Measurements from ENCODE around the gene ESM1.

ESM1 gene

DNA sequence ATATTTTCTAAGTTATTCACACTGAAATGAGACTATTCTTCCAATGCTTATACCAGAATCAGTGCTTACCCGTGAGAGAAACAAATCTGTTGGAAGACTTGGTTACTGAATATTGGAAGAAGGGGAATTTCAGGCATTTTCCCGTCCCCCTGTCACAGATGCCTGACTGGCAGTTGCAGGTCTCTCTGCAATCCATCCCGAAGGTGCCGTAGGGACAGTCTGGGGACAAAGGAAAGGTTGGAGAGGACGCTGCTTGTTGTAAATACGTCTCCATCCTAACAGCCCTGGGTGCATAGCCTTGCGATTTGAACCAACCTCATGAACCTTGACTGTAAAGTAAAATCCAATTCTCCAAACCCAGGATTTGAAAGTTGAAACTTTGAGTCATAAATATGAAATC is 3.5 kb downstream of the ESM1 start:
- Histone ChIP-seq H3K9ac (ENCODE audit: low read depth, low read length, poor library complexity) (no peak overlapping the region), H3K36me3 (replicated peaks in 1 of 2; ENCODE audit: control insufficient read depth in 2 of 2, insufficient read depth in 2 of 2, low read length in 2 of 2) (no peaks in the 10 kb centered on the region), H4K8ac (ENCODE audit: low read depth, low read length) (no peak overlapping the region), H3K79me1 (ENCODE audit: low read depth, low read length) (no peaks in the 10 kb centered on the region), H3K14ac (ENCODE audit: low read length) (no peak overlapping the region), H3K4me2 (ENCODE audit: insufficient read depth, low read length, poor library complexity, severe bottlenecking) (no peak overlapping the region), H3K4ac (ENCODE audit: low read length) (no peak overlapping the region), H3K27me3 (ENCODE audit: control insufficient read depth in 3 of 3, insufficient read depth in 3 of 3, low read depth in 1 of 3, low read length in 3 of 3) (no peaks in the 10 kb centered on the region), H2BK15ac (ENCODE audit: low read length) (no peak overlapping the region), H2BK120ac (ENCODE audit: low read depth, low read length) (no peak overlapping the region), H2AFZ (ENCODE audit: low read length) (no peak overlapping the region), H3K27ac (replicated peaks; ENCODE audit: low read length) (no peak overlapping the region), H3K18ac (ENCODE audit: low read length) (no peak overlapping the region), H2BK12ac (ENCODE audit: low read length) (no peak overlapping the region), H3K4me3 (ENCODE audit: low read length in 2 of 2) (no peak overlapping the region), H3K23ac (ENCODE audit: low read depth, low read length, poor library complexity) (no peak overlapping the region), H2AK5ac (ENCODE audit: low read depth, low read length) (no peak overlapping the region), H3K4me1 (ENCODE audit: control insufficient read depth in 2 of 2, insufficient read depth in 1 of 2, low read depth in 1 of 2, low read length in 2 of 2) (no peaks in the 10 kb centered on the region), H3K9me3 (replicated peaks in 1 of 2; ENCODE audit: control insufficient read depth in 2 of 2, insufficient read depth in 1 of 2, low read depth in 1 of 2, low read length in 2 of 2) (no peaks in the 10 kb centered on the region), H4K91ac (ENCODE audit: low read depth, low read length, poor library complexity) (no peak overlapping the region), H2BK5ac (ENCODE audit: low read length) (no peak overlapping the region)
- no CpG with 5 or more reads among the region's 7 CpGs for WGBS, 2 donors (ENCODE audit: extremely low coverage in 2 of 2, insufficient read length in 2 of 2, insufficient replicate concordance in 1 of 2)
- DNase-seq (ENCODE audit: low spot score), result no peak

DNA sequence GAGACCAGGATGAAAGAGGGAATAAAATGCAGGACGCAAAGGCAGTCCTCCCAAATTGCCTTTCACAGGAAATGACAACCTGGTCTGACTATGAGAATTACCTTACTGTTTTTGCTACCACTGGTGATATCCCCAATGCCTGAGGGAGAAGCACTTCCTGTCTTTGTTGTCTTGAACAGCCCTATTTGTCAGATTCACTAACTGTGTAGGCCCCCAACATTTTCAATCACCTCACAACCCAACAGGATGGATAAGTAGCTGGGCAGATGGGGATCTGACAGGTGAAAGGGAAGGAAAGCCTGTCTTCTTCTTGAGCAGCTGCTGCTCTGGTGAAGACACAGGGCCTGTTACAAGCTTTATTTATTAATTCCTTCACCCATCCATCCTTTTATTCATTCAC is 9.7 kb downstream of the ESM1 start:
- H3K23ac ChIP-seq (ENCODE audit: low read depth, low read length, poor library complexity), result no peak overlapping the region

DNA sequence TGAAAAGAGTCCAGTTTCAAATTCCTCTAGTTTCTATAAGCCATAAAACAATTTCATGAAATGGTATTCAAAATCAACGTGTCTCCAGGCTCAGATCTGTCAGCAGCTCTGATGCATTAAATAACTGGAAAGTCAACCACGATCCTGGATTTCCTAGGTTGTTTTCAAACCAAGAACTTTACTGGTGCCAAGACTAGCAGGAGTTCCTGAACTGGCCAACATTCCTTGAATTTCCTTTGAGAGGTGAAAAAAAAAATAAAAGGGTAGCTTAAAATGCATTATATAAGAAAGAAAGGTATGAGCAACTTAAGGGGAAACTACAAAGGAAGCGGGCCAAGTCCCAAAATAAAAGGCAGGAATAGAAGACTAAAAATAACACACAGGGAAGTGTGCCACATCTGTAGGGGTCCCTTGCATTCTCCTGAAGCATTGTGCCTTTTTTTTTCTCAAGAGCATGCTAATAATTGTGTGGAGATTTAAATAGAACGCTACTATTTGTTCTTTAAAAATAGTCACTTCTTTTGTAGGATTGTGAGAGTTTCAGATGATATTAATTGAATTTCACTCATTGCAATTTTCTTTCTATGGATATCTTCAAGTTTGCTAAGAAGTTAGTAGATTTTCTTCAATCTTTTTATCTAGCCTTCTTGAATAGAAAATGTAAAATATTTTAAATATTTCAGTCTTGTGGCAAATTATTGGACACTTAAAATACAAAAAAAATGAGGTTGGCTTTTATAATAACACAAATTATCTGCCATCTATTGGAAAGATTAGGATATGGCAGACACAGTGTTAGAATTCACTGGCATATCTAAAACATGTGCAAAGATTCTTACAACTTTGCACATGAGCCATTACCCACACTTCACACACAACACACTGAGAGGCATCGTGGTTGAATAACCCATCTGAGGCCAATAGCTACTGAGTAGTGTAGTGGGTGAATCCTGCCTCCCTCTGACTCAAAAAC is 15.3 kb downstream of the ESM1 start:
- Histone ChIP-seq H2BK120ac (ENCODE audit: low read depth, low read length) (no peak overlapping the region), H3K4me2 (ENCODE audit: insufficient read depth, low read length, poor library complexity, severe bottlenecking) (no peak overlapping the region), H4K8ac (ENCODE audit: low read depth, low read length) (no peak overlapping the region), H2BK5ac (ENCODE audit: low read length) (no peak overlapping the region), H3K14ac (ENCODE audit: low read length) (no peak overlapping the region), H3K4ac (ENCODE audit: low read length) (no peak overlapping the region), H3K18ac (ENCODE audit: low read length) (no peak overlapping the region), H2AK5ac (ENCODE audit: low read depth, low read length) (no peak overlapping the region), H3K27ac (replicated peaks; ENCODE audit: low read length) (no peak overlapping the region), H3K9ac (ENCODE audit: low read depth, low read length, poor library complexity) (no peak overlapping the region), H2BK12ac (ENCODE audit: low read length) (no peak overlapping the region), H2AFZ (ENCODE audit: low read length) (no peak overlapping the region), H3K23ac (ENCODE audit: low read depth, low read length, poor library complexity) (no peak overlapping the region), H3K4me1 (ENCODE audit: control insufficient read depth in 2 of 2, insufficient read depth in 1 of 2, low read depth in 1 of 2, low read length in 2 of 2) (no peaks in the 10 kb centered on the region), H4K91ac (ENCODE audit: low read depth, low read length, poor library complexity) (no peak overlapping the region), H3K36me3 (replicated peaks in 1 of 2; ENCODE audit: control insufficient read depth in 2 of 2, insufficient read depth in 2 of 2, low read length in 2 of 2) (no peaks in the 10 kb centered on the region), H3K79me1 (ENCODE audit: low read depth, low read length) (no peaks in the 10 kb centered on the region), H3K27me3 (ENCODE audit: control insufficient read depth in 3 of 3, insufficient read depth in 3 of 3, low read depth in 1 of 3, low read length in 3 of 3) (no peaks in the 10 kb centered on the region), H3K9me3 (replicated peaks in 1 of 2; ENCODE audit: control insufficient read depth in 2 of 2, insufficient read depth in 1 of 2, low read depth in 1 of 2, low read length in 2 of 2) (no peaks in the 10 kb centered on the region), H3K4me3 (ENCODE audit: low read length in 2 of 2) (no peak overlapping the region), H2BK15ac (ENCODE audit: low read length) (no peak overlapping the region)
- no CpG with 5 or more reads among the region's 5 CpGs for WGBS, 2 donors (ENCODE audit: extremely low coverage in 2 of 2, insufficient read length in 2 of 2, insufficient replicate concordance in 1 of 2)
- no peak for DNase-seq (ENCODE audit: low spot score)

More for the DNA sequence above, 9.7 kb downstream of the ESM1 start:
- H3K4me2 ChIP-seq (ENCODE audit: insufficient read depth, low read length, poor library complexity, severe bottlenecking), result no peak overlapping the region
- H3K79me1 ChIP-seq (ENCODE audit: low read depth, low read length), result no peaks in the 10 kb centered on the region
- H2BK15ac ChIP-seq (ENCODE audit: low read length), result no peak overlapping the region
- H3K14ac ChIP-seq (ENCODE audit: low read length), result no peak overlapping the region
- H4K91ac ChIP-seq (ENCODE audit: low read depth, low read length, poor library complexity), result no peak overlapping the region
- H3K27ac ChIP-seq (replicated peaks; ENCODE audit: low read length), result no peak overlapping the region
- no peaks in the 10 kb centered on the region for H3K36me3 ChIP-seq (replicated peaks in 1 of 2; ENCODE audit: control insufficient read depth in 2 of 2, insufficient read depth in 2 of 2, low read length in 2 of 2)
- H3K27me3 ChIP-seq (ENCODE audit: control insufficient read depth in 3 of 3, insufficient read depth in 3 of 3, low read depth in 1 of 3, low read length in 3 of 3), result no peaks in the 10 kb centered on the region
- no peak overlapping the region for H3K4me3 ChIP-seq (ENCODE audit: low read length in 2 of 2)
- H3K18ac ChIP-seq (ENCODE audit: low read length), result no peak overlapping the region
- WGBS, 2 donors (ENCODE audit: extremely low coverage in 2 of 2, insufficient read length in 2 of 2, insufficient replicate concordance in 1 of 2), result no CpG with 5 or more reads among the region's 1 CpG
- no peak overlapping the region for H2AFZ ChIP-seq (ENCODE audit: low read length)
- H3K4ac ChIP-seq (ENCODE audit: low read length), result no peak overlapping the region
- H2BK5ac ChIP-seq (ENCODE audit: low read length), result no peak overlapping the region
- DNase-seq (ENCODE audit: low spot score), result no peak
- H4K8ac ChIP-seq (ENCODE audit: low read depth, low read length), result no peak overlapping the region
- H2AK5ac ChIP-seq (ENCODE audit: low read depth, low read length), result no peak overlapping the region
- H3K9ac ChIP-seq (ENCODE audit: low read depth, low read length, poor library complexity), result no peak overlapping the region
- H2BK120ac ChIP-seq (ENCODE audit: low read depth, low read length), result no peak overlapping the region
- H3K4me1 ChIP-seq (ENCODE audit: control insufficient read depth in 2 of 2, insufficient read depth in 1 of 2, low read depth in 1 of 2, low read length in 2 of 2), result no peaks in the 10 kb centered on the region
- no peak overlapping the region for H2BK12ac ChIP-seq (ENCODE audit: low read length)
- H3K9me3 ChIP-seq (replicated peaks in 1 of 2; ENCODE audit: control insufficient read depth in 2 of 2, insufficient read depth in 1 of 2, low read depth in 1 of 2, low read length in 2 of 2), result no peaks in the 10 kb centered on the region

DNA sequence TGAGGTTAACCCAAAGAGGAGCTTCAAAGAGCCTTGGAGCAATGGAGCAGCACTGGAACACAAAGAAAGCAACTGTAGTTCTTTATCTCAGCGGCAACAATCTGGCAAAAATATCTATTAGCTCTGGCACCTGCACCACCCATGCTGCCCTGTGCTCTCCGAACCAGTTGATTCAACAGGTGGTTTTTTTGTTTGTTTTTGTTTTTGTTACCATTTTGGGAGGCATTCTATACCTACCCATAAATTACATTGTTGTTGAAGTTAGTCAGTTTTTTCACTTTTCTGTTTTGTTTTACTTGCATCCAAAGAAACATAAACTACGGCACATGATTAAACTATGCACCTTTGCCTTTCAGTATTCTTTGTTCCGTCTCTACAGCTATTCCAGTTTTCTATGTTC is 16.2 kb downstream of the ESM1 start:
- H3K18ac ChIP-seq (ENCODE audit: low read length), result no peak overlapping the region
- no peak for DNase-seq (ENCODE audit: low spot score)
- no peaks in the 10 kb centered on the region for H3K27me3 ChIP-seq (ENCODE audit: control insufficient read depth in 3 of 3, insufficient read depth in 3 of 3, low read depth in 1 of 3, low read length in 3 of 3)
- H2BK12ac ChIP-seq (ENCODE audit: low read length), result no peak overlapping the region
- no CpG with 5 or more reads among the region's 4 CpGs for WGBS, 2 donors (ENCODE audit: extremely low coverage in 2 of 2, insufficient read length in 2 of 2, insufficient replicate concordance in 1 of 2)
- H3K4me1 ChIP-seq (ENCODE audit: control insufficient read depth in 2 of 2, insufficient read depth in 1 of 2, low read depth in 1 of 2, low read length in 2 of 2), result no peaks in the 10 kb centered on the region
- H3K4me2 ChIP-seq (ENCODE audit: insufficient read depth, low read length, poor library complexity, severe bottlenecking), result no peak overlapping the region
- no peak overlapping the region for H3K9ac ChIP-seq (ENCODE audit: low read depth, low read length, poor library complexity)
- no peak overlapping the region for H3K4ac ChIP-seq (ENCODE audit: low read length)
- H3K4me3 ChIP-seq (ENCODE audit: low read length in 2 of 2), result no peak overlapping the region
- H4K91ac ChIP-seq (ENCODE audit: low read depth, low read length, poor library complexity), result no peak overlapping the region
- H4K8ac ChIP-seq (ENCODE audit: low read depth, low read length), result no peak overlapping the region
- H3K9me3 ChIP-seq (replicated peaks in 1 of 2; ENCODE audit: control insufficient read depth in 2 of 2, insufficient read depth in 1 of 2, low read depth in 1 of 2, low read length in 2 of 2), result no peaks in the 10 kb centered on the region
- H3K14ac ChIP-seq (ENCODE audit: low read length), result no peak overlapping the region
- H3K36me3 ChIP-seq (replicated peaks in 1 of 2; ENCODE audit: control insufficient read depth in 2 of 2, insufficient read depth in 2 of 2, low read length in 2 of 2), result no peaks in the 10 kb centered on the region
- H2BK120ac ChIP-seq (ENCODE audit: low read depth, low read length), result no peak overlapping the region
- H2AK5ac ChIP-seq (ENCODE audit: low read depth, low read length), result no peak overlapping the region
- H2BK15ac ChIP-seq (ENCODE audit: low read length), result no peak overlapping the region
- H3K79me1 ChIP-seq (ENCODE audit: low read depth, low read length), result no peaks in the 10 kb centered on the region
- H3K27ac ChIP-seq (replicated peaks; ENCODE audit: low read length), result no peak overlapping the region
- H3K23ac ChIP-seq (ENCODE audit: low read depth, low read length, poor library complexity), result no peak overlapping the region
- no peak overlapping the region for H2BK5ac ChIP-seq (ENCODE audit: low read length)
- H2AFZ ChIP-seq (ENCODE audit: low read length), result no peak overlapping the region
